ENCODE measurements around the gene HMGN1.

Gene HMGN1

DNA sequence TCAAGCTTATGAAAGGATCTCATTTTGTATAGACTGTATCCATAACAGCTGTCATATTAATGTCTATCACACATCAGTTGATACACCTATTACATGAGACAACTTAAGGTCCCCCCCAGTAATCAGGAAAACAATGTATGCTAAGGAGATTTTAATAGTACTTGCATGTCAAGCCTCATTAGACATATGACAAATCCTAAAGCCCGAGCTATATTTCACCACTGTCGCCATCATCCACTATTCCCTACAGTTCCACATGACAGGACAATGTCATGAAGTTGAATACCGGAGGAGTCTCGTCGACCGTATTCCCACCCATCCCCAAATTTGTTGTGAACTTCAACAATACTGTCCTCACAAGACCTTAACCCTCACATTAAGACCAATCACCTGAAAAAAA is 3.4 kb downstream of the HMGN1 start:
- H3K4me3 ChIP-seq (ENCODE audit: low read depth, low read length), result no peak overlapping the region
- no peak for DNase-seq (ENCODE audit: low read depth)
- TF ChIP-seq, protein P1, sequence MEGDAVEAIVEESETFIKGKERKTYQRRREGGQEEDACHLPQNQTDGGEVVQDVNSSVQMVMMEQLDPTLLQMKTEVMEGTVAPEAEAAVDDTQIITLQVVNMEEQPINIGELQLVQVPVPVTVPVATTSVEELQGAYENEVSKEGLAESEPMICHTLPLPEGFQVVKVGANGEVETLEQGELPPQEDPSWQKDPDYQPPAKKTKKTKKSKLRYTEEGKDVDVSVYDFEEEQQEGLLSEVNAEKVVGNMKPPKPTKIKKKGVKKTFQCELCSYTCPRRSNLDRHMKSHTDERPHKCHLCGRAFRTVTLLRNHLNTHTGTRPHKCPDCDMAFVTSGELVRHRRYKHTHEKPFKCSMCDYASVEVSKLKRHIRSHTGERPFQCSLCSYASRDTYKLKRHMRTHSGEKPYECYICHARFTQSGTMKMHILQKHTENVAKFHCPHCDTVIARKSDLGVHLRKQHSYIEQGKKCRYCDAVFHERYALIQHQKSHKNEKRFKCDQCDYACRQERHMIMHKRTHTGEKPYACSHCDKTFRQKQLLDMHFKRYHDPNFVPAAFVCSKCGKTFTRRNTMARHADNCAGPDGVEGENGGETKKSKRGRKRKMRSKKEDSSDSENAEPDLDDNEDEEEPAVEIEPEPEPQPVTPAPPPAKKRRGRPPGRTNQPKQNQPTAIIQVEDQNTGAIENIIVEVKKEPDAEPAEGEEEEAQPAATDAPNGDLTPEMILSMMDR (IDR thresholded peaks at IDR 0.05; ENCODE audit: control insufficient read depth, extremely low read depth, insufficient read depth), result no peak

DNA sequence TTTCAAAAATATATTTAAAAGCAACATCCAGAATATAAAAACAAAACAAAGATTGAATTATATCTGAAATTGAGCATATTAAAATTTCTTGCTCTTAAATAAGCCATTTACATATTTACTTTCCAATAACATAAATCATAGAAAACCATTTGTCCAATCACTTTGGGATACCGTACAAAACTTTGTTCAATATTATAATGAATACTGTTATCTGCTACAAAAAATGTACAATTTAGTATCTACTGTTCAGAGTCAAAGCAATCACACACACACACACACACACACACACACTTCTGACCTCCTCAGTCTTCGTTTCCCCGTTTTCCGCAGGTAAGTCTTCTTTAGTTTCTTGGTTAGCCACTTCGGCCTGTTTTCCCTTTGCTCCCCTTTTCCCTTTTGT is 4.0 kb downstream of the HMGN1 start:
- no peak overlapping the region for H3K4me3 ChIP-seq (ENCODE audit: low read depth, low read length)
- TF ChIP-seq, protein P1 (IDR thresholded peaks at IDR 0.05; ENCODE audit: control insufficient read depth, extremely low read depth, insufficient read depth), result no peak
- DNase-seq (ENCODE audit: low read depth), result no peak

DNA sequence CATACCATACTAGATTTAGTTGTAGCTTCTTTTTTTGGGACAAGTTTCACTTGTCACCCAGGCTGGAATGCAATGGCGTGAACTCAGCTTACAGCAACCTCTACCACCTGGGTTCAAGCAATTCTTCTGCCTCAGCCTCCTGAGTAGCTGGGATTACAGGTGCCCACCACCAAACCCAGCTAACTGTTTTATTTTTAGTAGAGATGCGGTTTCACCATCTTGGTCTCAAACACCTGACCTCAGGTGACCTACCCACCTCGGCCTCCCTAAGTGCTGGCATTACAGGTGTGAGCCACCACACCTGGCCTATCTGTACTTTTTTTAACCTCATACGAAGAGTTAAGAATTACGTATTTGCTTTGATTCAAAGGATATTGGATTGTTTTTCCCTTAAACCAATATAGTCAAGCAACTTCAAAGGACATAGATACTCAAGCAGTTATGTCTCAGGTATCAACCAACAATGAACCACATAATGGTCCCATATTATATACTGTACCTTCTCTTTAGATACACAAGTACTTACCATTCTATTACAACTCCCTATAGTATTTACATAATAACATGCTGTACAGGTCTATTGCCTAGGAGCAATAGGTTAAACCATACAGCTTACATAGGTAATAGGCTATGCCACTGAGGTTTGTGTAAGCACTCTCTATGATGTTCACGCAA is 7.5 kb downstream of the HMGN1 start:
- no peak overlapping the region for H3K4me3 ChIP-seq (ENCODE audit: low read depth, low read length)
- DNase-seq (ENCODE audit: low read depth), result no peak
- TF ChIP-seq, protein P1 (IDR thresholded peaks at IDR 0.05; ENCODE audit: control insufficient read depth, extremely low read depth, insufficient read depth), result no peak

DNA sequence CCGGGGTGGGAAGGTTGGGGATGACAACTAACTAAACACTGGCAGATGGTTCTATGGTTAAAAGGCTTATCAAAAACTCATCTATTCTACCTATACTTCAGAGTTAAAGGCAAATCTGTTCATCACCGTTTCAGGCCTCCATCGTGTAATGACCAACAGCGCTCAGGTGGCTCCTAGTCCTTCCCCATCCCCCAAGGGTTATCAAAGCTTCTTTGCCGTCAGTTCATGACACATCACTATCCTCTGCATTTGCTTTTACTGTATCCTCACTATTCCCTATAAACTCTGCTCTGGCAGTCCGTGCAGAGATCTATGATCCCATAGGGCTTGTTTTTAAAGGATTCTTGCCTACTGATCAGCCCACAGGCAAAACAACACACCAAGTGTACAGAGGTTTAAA is 8.2 kb downstream of the HMGN1 start:
- DNase-seq (ENCODE audit: low read depth), result no peak
- TF ChIP-seq, protein P1 (IDR thresholded peaks at IDR 0.05; ENCODE audit: control insufficient read depth, extremely low read depth, insufficient read depth), result no peak

DNA sequence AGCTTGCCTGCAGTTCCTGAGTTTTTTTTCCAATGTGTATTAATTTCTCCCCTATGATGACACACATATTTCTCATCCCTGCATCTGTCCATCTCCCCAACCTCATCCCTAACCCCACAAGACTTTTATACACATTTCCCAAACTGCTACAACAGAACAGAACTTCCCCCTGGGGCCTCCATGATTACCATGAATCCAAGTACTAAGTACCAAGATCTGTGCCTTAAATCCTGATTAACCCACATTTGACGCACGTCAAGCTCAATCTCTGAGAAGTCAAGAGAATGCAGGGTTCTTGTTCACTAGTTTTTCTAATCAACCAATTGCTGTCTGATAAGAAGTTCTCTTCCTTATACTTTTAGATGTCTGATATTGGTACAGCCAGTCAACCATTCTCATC is 9.7 kb downstream of the HMGN1 start:
- no peak for DNase-seq (ENCODE audit: low read depth)
- H3K4me3 ChIP-seq (ENCODE audit: low read depth, low read length), result no peak overlapping the region
- TF ChIP-seq, protein P1 (IDR thresholded peaks at IDR 0.05; ENCODE audit: control insufficient read depth, extremely low read depth, insufficient read depth), result no peak

More for the DNA sequence above, 8.2 kb downstream of the HMGN1 start:
- no peak overlapping the region for H3K4me3 ChIP-seq (ENCODE audit: low read depth, low read length)

DNA sequence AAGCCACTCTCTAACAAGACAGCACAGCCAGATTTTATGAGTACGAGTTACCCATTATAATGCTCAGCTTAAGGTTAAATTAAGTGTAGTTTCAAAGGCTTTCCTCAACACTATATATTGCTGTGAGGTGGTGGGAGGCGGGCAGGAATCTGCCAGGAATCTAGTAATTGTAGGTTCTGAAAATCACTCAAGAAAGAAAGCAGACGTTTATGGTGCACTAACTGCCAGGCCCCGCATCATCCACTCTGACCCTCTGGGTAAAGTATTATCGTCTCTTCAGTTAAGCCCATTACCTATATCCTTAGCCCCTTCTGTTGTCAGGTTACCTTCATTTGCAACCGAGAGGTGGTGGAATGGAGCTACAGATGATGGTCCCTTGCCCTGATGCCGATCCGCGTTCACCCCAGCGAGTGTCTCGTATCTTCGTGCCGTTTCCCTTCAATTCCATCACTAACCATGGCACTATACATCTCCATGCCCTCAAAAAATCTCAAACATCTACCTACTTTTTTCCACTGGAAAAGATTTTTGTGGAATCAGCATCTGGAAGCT is 12.4 kb downstream of the HMGN1 start:
- H3K4me3 ChIP-seq (ENCODE audit: low read depth, low read length), result no peak overlapping the region
- no peak for DNase-seq (ENCODE audit: low read depth)

More for the DNA sequence above, 12.4 kb downstream of the HMGN1 start:
- TF ChIP-seq, protein P1 (IDR thresholded peaks at IDR 0.05; ENCODE audit: control insufficient read depth, extremely low read depth, insufficient read depth), result no peak

Measured in LNCaP clone FGC (cell line).